H1 (cell line): ENCODE data around the gene LRRC74A. TPM values are rescaled to one million over a fixed set of nuclear protein-coding genes. Genes with fewer than 3 reads are reported as not detected.

ENCODE experiments used
- CTCF ChIA-PET: fragments of 300-600 bp; sonication (Branson Sonifier 250); formaldehyde crosslinking; loops from one replicate; lab custom pipeline; 2021; ENCODE audit not compliant: partially characterized antibody; lab: Charles Lee
- POLR2A ChIA-PET: fragments of 300-600 bp; sonication (Branson Sonifier 250); formaldehyde crosslinking; loops from one replicate; lab custom pipeline; 2021; ENCODE audit warnings: inconsistent platforms; ENCODE audit not compliant: partially characterized antibody; lab: Charles Lee
- DNase-seq, 2 experiments: peaks; one replicate each; pipeline versions ENCODE4 v3.0.0 to v3.0.0-alpha.2; 2010 to 2022; ENCODE audit warnings: low spot score in 2 of 2, low read depth in 1 of 2, mixed read lengths in 1 of 2
- FAIRE-seq: peaks from 2 replicates; lab custom pipeline; 2011; peaks lifted over from hg19 to GRCh38; lab: Jason Lieb, UNC
- H2AFZ ChIP-seq: 2 replicates; pipeline ENCODE4 v1.8.1; 2012; ENCODE audit warnings: low read length, inconsistent platforms
- H2AK5ac ChIP-seq: 2 replicates; pipeline ENCODE4 v1.6.1; 2013; ENCODE audit warnings: low read depth, low read length
- H2BK120ac ChIP-seq: replicated peaks from 2 replicates; pipeline ENCODE3; 2013; ENCODE audit warnings: low read depth, low read length, inconsistent platforms
- H2BK12ac ChIP-seq: 2 replicates; pipeline ENCODE4 v1.6.1; 2013; ENCODE audit warnings: low read depth, low read length
- H2BK15ac ChIP-seq: 2 replicates; pipeline ENCODE4 v1.6.1; 2013; ENCODE audit warnings: low read length
- H2BK20ac ChIP-seq: 2 replicates; pipeline ENCODE4 v1.6.1; 2013; ENCODE audit warnings: low read length
- H2BK5ac ChIP-seq: 2 replicates; pipeline ENCODE4 v1.6.1; 2013; ENCODE audit warnings: low read depth, low read length
- H3K14ac ChIP-seq: 2 replicates; pipeline ENCODE4 v1.6.1; 2013; ENCODE audit warnings: inconsistent platforms; ENCODE audit not compliant: insufficient read length
- H3K18ac ChIP-seq: 2 replicates; pipeline ENCODE4 v1.6.1; 2013; ENCODE audit warnings: low read length; ENCODE audit errors: extremely low read depth
- H3K23ac ChIP-seq: 2 replicates; pipeline ENCODE4 v1.6.1; 2013; ENCODE audit warnings: inconsistent platforms; ENCODE audit not compliant: insufficient read length
- H3K23me2 ChIP-seq: 2 replicates; pipeline ENCODE4 v1.6.1; 2013; ENCODE audit warnings: low read depth, low read length
- H3K27ac ChIP-seq: 2 replicates; pipeline ENCODE4 v1.6.1; 2011; ENCODE audit warnings: low read depth, low read length, inconsistent platforms
- H3K27me3 ChIP-seq, 4 experiments: replicated peaks in 1 of 4; 1 replicate in 1 of 4; 2 replicates in 3 of 4; pipeline versions ENCODE4 v1.6.1 to v1.8.1; 2011 to 2013; ENCODE audit warnings: low read length in 3 of 4, mild to moderate bottlenecking in 3 of 4, inconsistent platforms in 2 of 4, mixed read lengths in 2 of 4, moderate library complexity in 1 of 4; ENCODE audit not compliant: control insufficient read depth in 3 of 4, insufficient read depth in 3 of 4; ENCODE audit errors: extremely low read depth in 1 of 4
- H3K36me3 ChIP-seq, 4 experiments: 2 replicates each; pipeline versions ENCODE4 v1.6.1 to v1.8.1; 2011 to 2013; ENCODE audit warnings: mild to moderate bottlenecking in 4 of 4, low read length in 3 of 4, moderate library complexity in 2 of 4, control low read depth in 1 of 4, inconsistent platforms in 1 of 4; ENCODE audit not compliant: insufficient read depth in 4 of 4, control insufficient read depth in 2 of 4
- H3K4ac ChIP-seq: replicated peaks from 2 replicates; pipeline ENCODE3; 2013; ENCODE audit warnings: low read length, low read depth, mixed read lengths, inconsistent platforms; ENCODE audit not compliant: insufficient read length
- H3K4me1 ChIP-seq, 4 experiments: replicated peaks in 1 of 4; 1 replicate in 1 of 4; 2 replicates in 3 of 4; pipeline versions ENCODE4 v1.6.1 to v1.8.1; 2011 to 2013; ENCODE audit warnings: low read length in 3 of 4, inconsistent platforms in 2 of 4, mixed read lengths in 1 of 4; ENCODE audit not compliant: insufficient read depth in 4 of 4, control insufficient read depth in 3 of 4
- H3K4me2 ChIP-seq, 2 experiments: 2 replicates each; pipeline versions ENCODE4 v1.6.1 to v1.8.1; 2011 to 2013; ENCODE audit warnings: low read depth in 2 of 2, low read length in 2 of 2, control low read depth in 1 of 2, inconsistent platforms in 1 of 2, mild to moderate bottlenecking in 1 of 2; ENCODE audit not compliant: insufficient read depth in 1 of 2
- H3K4me3 ChIP-seq, 4 experiments: fragments of 200-600, 300-600 bp in 1 of 4; sonication (generic), shearing (Covaris generic), sonication (Bioruptor Twin) in 1 of 4; 2 replicates each; pipeline versions ENCODE4 v1.5.1 to v1.8.1; 2011 to 2016; ENCODE audit warnings: low read length in 4 of 4, low read depth in 3 of 4, control low read depth in 2 of 4, inconsistent platforms in 2 of 4, mild to moderate bottlenecking in 2 of 4, mixed read lengths in 1 of 4, moderate library complexity in 1 of 4; ENCODE audit not compliant: insufficient read depth in 2 of 4; ENCODE audit errors: extremely low read depth in 1 of 4
- H3K56ac ChIP-seq: replicated peaks from 2 replicates; pipeline ENCODE3; 2013; ENCODE audit warnings: low read depth, mild to moderate bottlenecking, mixed read lengths, low read length, inconsistent platforms; ENCODE audit not compliant: insufficient read length
- H3K79me1 ChIP-seq: 2 replicates; pipeline ENCODE4 v1.6.1; 2013; ENCODE audit warnings: low read depth, low read length, control low read depth
- H3K79me2 ChIP-seq, 2 experiments: 2 replicates each; pipeline versions ENCODE4 v1.6.1 to v1.8.1; 2012 to 2013; ENCODE audit warnings: low read length in 2 of 2, mild to moderate bottlenecking in 2 of 2, inconsistent platforms in 1 of 2; ENCODE audit not compliant: insufficient read depth in 2 of 2, control insufficient read depth in 1 of 2
- H3K9ac ChIP-seq, 4 experiments: replicated peaks in 1 of 4; 1 replicate in 1 of 4; 2 replicates in 3 of 4; pipeline versions ENCODE4 v1.6.1 to v1.8.1; 2011 to 2013; ENCODE audit warnings: low read depth in 3 of 4, low read length in 3 of 4, control low read depth in 2 of 4, mild to moderate bottlenecking in 2 of 4, moderate library complexity in 2 of 4, inconsistent platforms in 1 of 4; ENCODE audit errors: extremely low read depth in 1 of 4
- H3K9me3 ChIP-seq, 2 experiments: 2 replicates each; pipeline versions ENCODE4 v1.6.1 to v1.8.1; 2012 to 2013; ENCODE audit warnings: mild to moderate bottlenecking in 2 of 2, moderate library complexity in 2 of 2, control low read depth in 1 of 2, inconsistent platforms in 1 of 2, low read depth in 1 of 2, low read length in 1 of 2, mixed read lengths in 1 of 2; ENCODE audit not compliant: insufficient read depth in 2 of 2
- H4K20me1 ChIP-seq, 2 experiments: replicated peaks in 1 of 2; 2 replicates each; pipeline versions ENCODE3 to v1.8.1; 2011 to 2013; ENCODE audit warnings: inconsistent platforms in 2 of 2, low read length in 2 of 2, mild to moderate bottlenecking in 1 of 2; ENCODE audit not compliant: insufficient read depth in 2 of 2, control insufficient read depth in 1 of 2
- H4K5ac ChIP-seq: 2 replicates; pipeline ENCODE4 v1.6.1; 2013; ENCODE audit warnings: low read length, low read depth, mixed read lengths, inconsistent platforms; ENCODE audit not compliant: insufficient read length
- H4K8ac ChIP-seq: 2 replicates; pipeline ENCODE4 v1.8.0; 2013; ENCODE audit warnings: mild to moderate bottlenecking, moderate library complexity, low read length, inconsistent platforms; ENCODE audit not compliant: insufficient read depth; ENCODE audit errors: extremely low read depth
- H4K91ac ChIP-seq: replicated peaks from 2 replicates; pipeline ENCODE3; 2013; ENCODE audit warnings: low read length, mixed read lengths, inconsistent platforms; ENCODE audit not compliant: insufficient read length
- ASH2L ChIP-seq: fragments of 200-600, 300-600 bp; sonication (generic); IDR thresholded peaks from one replicate; pipeline ENCODE4 v1.7.1; 2017; ENCODE audit warnings: low read length
- CBX8 ChIP-seq: fragments of 300-800, 300-1000 bp; sonication (generic); IDR thresholded peaks from 2 replicates; pipeline ENCODE4 v1.7.1; 2016; ENCODE audit warnings: low read depth, low read length, borderline replicate concordance
- CEBPB ChIP-seq: IDR thresholded peaks from 2 replicates; pipeline ENCODE4 v1.6.1; 2012; ENCODE audit warnings: low read depth, low read length
- EZH2 ChIP-seq: fragments of 200-600 bp; sonication (generic); IDR thresholded peaks from 2 replicates; pipeline ENCODE4 v1.7.1; 2012; ENCODE audit warnings: low read depth, mild to moderate bottlenecking, moderate library complexity, low read length, inconsistent platforms; ENCODE audit not compliant: severe bottlenecking
- FOSL1 ChIP-seq: IDR thresholded peaks from 2 replicates; pipeline ENCODE4 v1.6.1; 2011; ENCODE audit warnings: mild to moderate bottlenecking, low read depth, low read length, moderate library complexity; ENCODE audit not compliant: insufficient read depth
- RBBP5 ChIP-seq: IDR thresholded peaks from 2 replicates; pipeline ENCODE4 v1.7.1; 2012; ENCODE audit warnings: low read depth, mild to moderate bottlenecking, inconsistent platforms, low read length, moderate library complexity, borderline replicate concordance
- RFX5 ChIP-seq: IDR thresholded peaks from 2 replicates; pipeline ENCODE4 v1.6.1; 2011; ENCODE audit warnings: low read depth, low read length, improper control_type of control experiment, borderline replicate concordance
- SAP30 ChIP-seq: fragments of 300-600 bp; sonication (generic); IDR thresholded peaks from 2 replicates; pipeline ENCODE4 v1.7.1; 2012; ENCODE audit warnings: low read length, moderate library complexity, mild to moderate bottlenecking, inconsistent platforms; ENCODE audit not compliant: insufficient read depth, insufficient replicate concordance
- SP4 ChIP-seq: IDR thresholded peaks from 2 replicates; pipeline ENCODE4 v1.6.1; 2012; ENCODE audit warnings: low read length, inconsistent platforms
- TAF1 ChIP-seq: IDR thresholded peaks from 2 replicates; pipeline ENCODE4 v1.6.1; 2011; ENCODE audit warnings: mild to moderate bottlenecking, low read depth, low read length
- USF2 ChIP-seq: IDR thresholded peaks from 2 replicates; pipeline ENCODE4 v1.6.1; 2011; ENCODE audit warnings: low read length, improper control_type of control experiment
- ZNF274 ChIP-seq: IDR thresholded peaks from 2 replicates; pipeline ENCODE4 v1.7.0; 2012; ENCODE audit warnings: low read length, borderline replicate concordance; ENCODE audit errors: extremely low read depth
- WGBS, 2 experiments: shearing (Covaris generic) in 1 of 2; methylation state at CpG; one replicate each; pipeline versions ENCODE4 v1.1.6 to v1.1.7; 2013 to 2015; ENCODE audit warnings: low lambda C conversion rate in 2 of 2, mixed read lengths in 2 of 2, inconsistent platforms in 1 of 2, low coverage in 1 of 2, missing lambda C conversion rate in 1 of 2; ENCODE audit not compliant: insufficient replicate concordance in 2 of 2, insufficient coverage in 1 of 2, insufficient read length in 1 of 2; ENCODE audit errors: extremely low coverage in 1 of 2, missing lambda C conversion rate in 1 of 2; 5-methylcytosine and 5-hydroxymethylcytosine counted together
- polyA plus RNA-seq, 7 experiments: library from polyadenylated mRNA; depleted of rRNA in 3 of 7; stranded (reverse) in 5 of 7; unstranded in 2 of 7; fragments of >200 nt in 5 of 7; fragments of 200-250 nt in 2 of 7; gene quantifications; 1 replicate in 5 of 7; 2 replicates in 1 of 7; 4 replicates in 1 of 7; pipeline versions ENCODE4 v1.2.1 to v1.2.3, GENCODE V29; 2011 to 2013; ENCODE audit warnings: missing spikeins in 2 of 7, mixed read lengths in 2 of 7
- total RNA-seq: library from RNA; stranded (reverse); fragmentation: NEBNext Ultra II Directional; extraction: Animal tissue kit (Norgen Biotek cat#: 25700); gene quantifications from 2 replicates; pipeline ENCODE4 v1.2.1, GENCODE V29; 2021

The LRRC74A gene
- total and polyA plus RNA-seq, 2 of the 8 experiments (the other 6 are each of a cell fraction or from before 2014, with no cell fraction given): not detected

DNA sequence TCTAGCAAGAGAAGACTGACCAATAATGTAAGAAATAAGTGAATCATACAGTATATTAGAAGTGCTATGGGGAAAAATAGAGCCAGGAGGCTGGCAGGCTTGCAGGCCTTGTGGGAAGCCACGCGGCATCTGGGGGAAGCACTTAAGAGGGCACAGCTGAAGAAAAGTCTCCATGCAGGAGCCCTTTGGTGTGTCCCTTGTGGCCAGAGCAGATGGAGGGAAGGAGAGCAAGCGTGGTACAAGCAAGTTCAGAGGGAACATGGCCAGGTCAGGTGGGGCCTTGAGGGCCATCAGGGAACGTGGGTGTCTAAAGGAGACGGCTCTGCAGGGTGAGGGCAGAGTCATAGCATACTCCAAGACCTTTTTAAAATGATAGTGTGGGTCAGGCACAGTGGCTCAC lies 51.7 kb downstream of the LRRC74A start:
- Histone ChIP-seq H3K4ac (no peak overlapping the region), H4K20me1 (no peaks in the 10 kb centered on the region), H3K27ac (no peak overlapping the region), H2BK20ac (no peak overlapping the region), H3K9me3 (peaks cover 0 to 10% of the 10 kb centered on the region in 2 experiments; a peak in 3 of 4 replicates), H3K27me3 (no peaks in the 10 kb centered on the region), H2BK12ac (no peak overlapping the region), H2AFZ (no peak overlapping the region), H2AK5ac (no peak overlapping the region), H3K23ac (no peak overlapping the region), H3K79me2 (no peaks in the 10 kb centered on the region), H2BK5ac (no peak overlapping the region), H4K8ac (no peak overlapping the region), H3K4me1 (peaks cover 0 to 3% (median 0%) of the 10 kb centered on the region in 4 experiments; a peak in 1 of 7 replicates), H3K18ac (no peak overlapping the region), H2BK15ac (0 out of 2 replicates have a peak overlapping the region, but pooled peaks have one; percentile 61), H3K4me2 (no peak overlapping the region), H4K5ac (no peak overlapping the region), H3K23me2 (no peaks in the 10 kb centered on the region), H3K9ac (no peak overlapping the region)
- WGBS, 2 experiments: 88% methylated on average over 5 of the region's 5 CpGs; no CpG with 5 or more reads in 1 of the 2 experiments
- no peak for DNase-seq
- no peak for FAIRE-seq
- CTCF ChIA-PET: interaction anchor here (0.6 to 27.4 kb wide), 10 partner anchors 13 to 326 kb away, joined by 3 to 719 read pairs (median 179); partner anchors contain the start of gene CIPC
- TF ChIP-seq RBBP5 (no peak), USF2 (no peak), ASH2L (no peak), SP4 (no peak), CEBPB (no peak), SAP30 (no peak), RFX5 (no peak), TAF1 (no peak), CBX8 (no peak), FOSL1 (no peak), ZNF274 (no peak), EZH2 (no peak)
- TF ChIP-seq, all 59 proteins: peak for 0
- H3K14ac ChIP-seq: no peak overlapping the region
- no peak overlapping the region for H3K4me3 ChIP-seq
- no peak overlapping the region for H2BK120ac ChIP-seq
- POLR2A ChIA-PET: interaction anchor here (0.7 kb wide), 1 partner anchor 97 kb away, joined by 3 read pairs; no protein-coding TSS in a partner anchor
- H3K79me1 ChIP-seq: no peaks in the 10 kb centered on the region
- H4K91ac ChIP-seq: no peak overlapping the region
- no peak overlapping the region for H3K56ac ChIP-seq
- no peaks in the 10 kb centered on the region for H3K36me3 ChIP-seq
